GM21390 (cell line): Measurements from ENCODE around the gene SURF1.
"Not testable (repeated sequence)": the region's sequence is repeated elsewhere in the genome, so short reads cannot be mapped to it uniquely, and the experiment has no call there.

Experiments
- ATAC-seq: cut with Tn5 transposase; IDR thresholded peaks from one replicate; pipeline ENCODE4 v1.9.1; 2021; ENCODE audit not compliant: unreplicated experiment

The SURF1 gene

DNA sequence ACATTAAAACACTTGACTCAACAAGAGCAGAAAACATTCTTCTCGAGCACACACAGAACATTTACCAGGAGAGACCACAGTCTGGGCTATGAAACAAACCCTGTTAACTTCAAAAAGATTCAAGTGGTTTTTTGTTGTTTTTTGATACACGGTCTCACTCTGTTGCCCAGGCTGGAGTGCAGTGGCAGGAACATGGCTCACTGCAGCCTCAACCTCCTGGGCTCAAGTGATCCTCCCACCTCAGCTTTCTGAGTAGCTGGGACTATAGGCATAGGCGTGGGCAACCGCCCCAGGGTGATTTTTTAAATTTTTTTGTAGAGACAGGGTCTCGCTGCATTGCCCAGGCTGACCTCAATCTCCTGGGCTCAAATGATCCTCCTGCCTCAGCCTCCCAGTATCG lies 29.3 kb downstream of the SURF1 start:
- ATAC-seq = not testable (repeated sequence)

DNA sequence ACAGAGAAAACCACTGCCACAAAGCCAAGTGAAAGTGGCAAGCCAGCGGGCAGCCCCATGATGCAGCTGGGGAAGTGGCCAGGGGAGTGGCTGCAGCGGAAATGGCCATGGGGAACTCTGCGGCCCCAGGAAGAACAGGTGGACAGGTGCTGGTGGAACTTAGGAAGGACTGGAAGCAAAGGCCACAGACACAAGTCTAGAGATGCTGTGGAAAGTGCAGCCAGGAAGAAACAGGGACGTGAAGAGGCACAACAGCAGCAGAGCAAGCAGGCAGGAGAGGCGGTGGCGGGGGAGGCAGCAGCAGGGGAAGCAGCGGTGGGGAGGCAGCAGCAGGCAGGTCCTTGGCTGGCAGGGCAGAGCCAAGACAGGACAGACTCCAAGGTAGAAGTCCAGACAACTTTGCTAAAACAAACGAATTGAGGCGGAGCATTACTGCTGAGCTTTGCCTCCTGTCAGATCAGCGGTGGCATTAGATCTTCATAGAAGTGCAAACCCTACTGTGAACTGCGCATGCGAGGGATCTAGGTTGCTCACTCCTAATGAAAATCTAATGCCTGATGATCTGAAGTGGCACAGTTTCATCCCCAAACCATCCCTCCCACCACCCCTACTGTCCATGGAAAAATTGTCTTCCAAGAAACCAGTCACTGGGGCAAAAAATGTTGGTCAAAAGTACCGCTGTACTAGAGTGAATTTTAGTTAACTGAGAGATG lies 32.1 kb downstream of the SURF1 start:
- no peak for ATAC-seq

DNA sequence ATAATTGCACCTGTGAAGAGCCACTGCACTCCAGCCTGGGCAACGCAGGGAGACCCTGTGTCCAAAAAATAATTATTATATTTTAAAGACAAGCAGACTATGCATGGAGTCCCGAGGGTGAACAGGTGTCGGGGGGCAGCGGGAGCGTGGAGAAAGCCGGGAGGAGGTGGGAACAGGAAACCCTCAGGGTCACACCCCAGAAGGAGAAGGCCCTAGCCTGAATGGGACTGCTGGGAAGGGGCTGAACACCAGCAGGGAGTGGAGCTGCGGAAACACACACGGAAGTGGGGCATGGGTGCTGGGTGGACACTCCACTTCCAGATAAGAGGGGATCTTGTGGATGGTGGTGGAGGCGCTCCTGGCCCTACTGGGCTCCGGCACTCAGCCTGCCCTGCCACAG lies 33.1 kb downstream of the SURF1 start:
- no peak for ATAC-seq

DNA sequence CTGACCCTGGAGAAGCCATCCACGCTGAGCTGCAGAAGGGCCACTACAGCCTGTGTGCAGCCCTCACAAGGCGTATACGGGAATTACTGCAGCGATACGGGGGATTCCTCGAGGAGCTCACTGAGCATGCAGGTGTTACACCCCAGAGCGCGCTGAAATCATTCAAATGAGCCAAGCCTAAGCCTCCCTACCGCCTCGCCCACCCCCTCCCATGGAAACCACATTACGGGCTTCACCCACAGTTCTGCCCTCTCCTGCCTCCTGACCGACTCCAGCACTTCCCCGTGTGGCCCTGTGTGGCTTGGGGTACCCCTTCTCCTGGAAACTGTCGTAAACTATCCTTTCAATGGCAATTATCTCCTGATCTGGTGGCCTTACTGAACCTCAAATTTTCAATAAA lies 33.6 kb downstream of the SURF1 start:
- no peak for ATAC-seq

DNA sequence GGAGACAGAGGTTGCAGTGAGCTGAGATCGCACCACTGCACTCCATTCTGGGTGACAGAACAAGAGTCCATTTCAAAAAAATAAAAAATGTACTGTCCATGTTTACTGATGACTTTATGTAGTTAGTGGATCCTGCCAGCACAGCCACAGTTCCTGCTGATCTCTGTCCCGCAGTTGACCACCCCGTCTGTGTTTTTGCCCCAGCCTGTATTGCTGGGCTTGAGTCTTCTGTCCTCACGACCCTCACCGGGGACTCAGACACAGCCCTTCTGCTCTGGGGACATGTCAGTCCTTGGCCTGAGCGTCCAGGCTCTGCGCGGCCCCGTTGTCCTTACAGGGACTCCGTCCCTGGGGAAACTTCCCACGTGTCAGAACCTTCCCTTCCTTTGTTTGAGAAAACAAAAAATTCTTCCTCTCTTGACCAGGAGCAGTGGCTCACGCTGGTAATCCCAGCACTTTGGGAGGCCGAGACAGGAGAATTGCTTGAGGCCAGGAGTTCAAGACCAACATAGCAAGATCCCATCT lies 34.8 kb downstream of the SURF1 start:
- no peak for ATAC-seq

DNA sequence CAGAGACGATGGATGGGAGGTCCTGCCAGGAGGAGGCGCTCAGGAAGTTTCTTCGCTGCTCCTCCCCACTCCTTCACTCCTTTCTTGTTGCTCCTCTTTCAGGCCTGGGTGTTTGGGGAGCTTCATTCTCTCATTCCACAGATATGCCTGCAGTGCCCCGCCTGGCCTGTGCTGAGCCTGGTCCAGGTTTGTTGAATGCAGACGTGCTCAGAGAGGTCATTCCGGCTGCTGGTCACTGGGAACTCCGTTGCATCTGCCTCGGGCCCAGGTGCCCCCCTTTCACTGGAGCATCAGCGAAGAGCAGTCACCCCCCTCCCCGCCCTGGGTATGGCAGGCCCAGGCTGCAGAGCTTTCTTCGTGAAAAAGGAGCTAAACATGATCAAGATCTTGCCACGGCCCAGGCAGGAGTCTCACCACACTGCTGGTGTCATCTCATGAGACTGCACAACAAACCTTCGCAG lies 35.8 kb downstream of the SURF1 start:
- no peak for ATAC-seq

DNA sequence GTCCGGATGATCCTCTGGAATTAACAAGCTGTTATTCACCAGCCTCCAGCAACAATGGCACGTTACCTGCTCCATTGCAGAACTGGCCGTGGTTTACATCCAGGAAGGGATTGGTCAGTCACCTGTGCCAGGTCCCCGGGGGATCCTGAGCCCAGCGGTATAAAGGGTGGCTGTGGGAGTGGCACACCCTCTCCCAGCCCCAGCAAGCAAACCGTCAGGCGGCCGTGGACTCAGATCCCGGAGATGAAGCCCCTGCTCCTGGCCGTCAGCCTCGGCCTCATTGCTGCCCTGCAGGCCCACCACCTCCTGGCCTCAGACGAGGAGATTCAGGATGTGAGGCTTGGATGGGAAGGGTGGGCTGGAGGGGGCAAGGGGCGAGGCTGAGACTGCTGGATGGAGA lies 38.7 kb downstream of the SURF1 start:
- ATAC-seq = not testable (repeated sequence)

DNA sequence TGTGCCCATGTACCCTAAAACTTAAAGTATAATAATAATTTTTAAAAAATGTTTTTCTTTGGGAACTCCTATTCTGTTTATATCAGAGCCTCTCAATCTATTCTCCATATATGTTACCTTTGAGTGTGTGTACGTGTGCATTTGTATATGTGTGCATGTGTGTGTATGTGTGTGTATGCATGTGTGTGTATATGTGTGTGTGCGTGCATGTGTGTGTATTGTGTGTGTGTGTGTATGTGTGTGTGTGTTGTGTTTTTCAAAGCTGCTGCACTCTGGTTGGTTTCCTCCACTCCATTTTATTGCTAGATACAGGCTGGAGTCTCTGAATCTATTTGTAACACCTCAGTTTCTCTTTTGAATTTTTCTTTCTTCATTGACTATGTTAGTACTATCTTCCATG lies 40.3 kb downstream of the SURF1 start:
- ATAC-seq = no peak

DNA sequence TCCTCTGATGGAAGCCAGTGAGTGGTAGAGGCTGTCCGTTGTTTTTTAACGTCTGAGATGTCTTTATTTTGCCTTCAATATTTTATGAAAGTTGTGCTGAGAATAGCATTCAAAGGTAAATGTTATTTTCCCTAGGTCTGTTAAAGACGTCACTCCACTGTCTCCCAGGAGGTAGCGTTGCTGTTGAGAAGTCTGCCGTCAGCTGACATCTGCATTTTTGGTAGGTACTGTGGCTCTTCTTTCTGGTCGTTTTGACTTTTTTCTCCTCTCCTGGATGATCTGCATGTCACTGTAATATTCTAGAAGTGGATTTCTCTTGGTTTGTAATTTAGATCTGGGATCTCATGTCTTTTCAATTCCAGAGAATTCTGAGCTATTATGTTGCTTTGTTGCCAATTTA lies 46.7 kb downstream of the SURF1 start:
- ATAC-seq = no peak

DNA sequence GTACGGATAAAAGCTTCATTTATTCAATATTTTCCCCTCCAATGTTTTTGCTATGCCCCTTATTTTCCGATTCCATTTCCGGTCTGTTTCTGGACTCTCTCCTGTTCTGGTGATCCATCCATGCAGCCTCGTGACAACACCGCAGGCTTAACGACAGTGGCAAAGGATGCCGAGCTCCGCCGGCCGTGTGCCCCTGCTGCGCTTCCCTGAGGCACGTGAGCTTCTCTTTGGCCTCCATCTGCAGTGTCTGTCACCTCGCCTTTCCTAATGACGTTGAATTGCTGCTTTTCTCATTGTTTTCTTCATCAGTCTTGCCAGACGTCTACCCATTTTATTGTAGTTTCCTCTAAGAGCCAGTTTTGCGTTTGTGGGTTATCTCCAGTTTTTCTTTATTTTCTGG lies 49.0 kb downstream of the SURF1 start:
- no peak for ATAC-seq

DNA sequence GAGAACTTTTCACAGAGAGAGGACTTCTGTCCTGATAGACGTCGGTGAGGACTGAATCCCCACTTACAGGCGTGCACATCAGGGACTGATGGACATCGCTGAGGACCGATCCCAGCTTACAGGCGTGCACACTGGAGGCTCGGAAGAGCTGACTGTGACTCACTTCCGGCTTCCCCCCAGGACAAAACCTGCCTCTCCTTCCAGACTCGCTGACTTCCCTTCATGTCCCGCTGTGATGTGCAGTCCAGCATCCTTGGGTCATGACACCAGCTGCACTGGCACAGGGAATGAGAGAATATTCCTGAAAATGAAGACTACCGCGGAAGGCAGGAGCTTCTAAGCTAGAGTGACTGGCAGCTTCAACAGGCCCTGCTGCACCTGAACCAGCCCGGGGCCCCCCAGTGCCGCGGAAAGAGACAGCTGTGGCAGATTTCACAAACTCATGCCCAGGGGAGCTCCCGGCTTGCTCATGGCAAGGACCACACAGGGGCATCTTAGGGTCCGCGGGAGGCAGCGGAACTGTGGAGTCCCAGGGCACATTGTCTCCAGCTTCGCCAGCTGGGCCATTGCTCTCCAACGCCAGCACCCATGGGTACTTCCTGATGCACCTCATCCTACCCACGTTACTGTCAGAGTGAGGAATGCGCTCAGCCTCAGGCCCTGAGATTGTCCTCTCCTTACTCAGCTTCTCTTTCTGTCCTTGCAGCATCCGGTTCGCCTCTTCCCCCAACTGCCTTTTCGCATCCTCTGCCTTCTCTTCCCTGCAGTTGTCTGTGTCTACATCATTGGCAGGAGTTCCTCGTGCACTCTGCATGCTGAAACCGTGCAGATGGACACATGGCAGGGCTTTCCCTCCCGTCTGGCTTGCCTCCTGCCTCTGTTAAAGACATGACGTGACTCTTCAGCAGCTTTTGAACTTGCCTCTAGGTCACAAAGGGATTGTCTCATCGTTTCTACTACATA lies 49.8 kb downstream of the SURF1 start:
- no peak for ATAC-seq

DNA sequence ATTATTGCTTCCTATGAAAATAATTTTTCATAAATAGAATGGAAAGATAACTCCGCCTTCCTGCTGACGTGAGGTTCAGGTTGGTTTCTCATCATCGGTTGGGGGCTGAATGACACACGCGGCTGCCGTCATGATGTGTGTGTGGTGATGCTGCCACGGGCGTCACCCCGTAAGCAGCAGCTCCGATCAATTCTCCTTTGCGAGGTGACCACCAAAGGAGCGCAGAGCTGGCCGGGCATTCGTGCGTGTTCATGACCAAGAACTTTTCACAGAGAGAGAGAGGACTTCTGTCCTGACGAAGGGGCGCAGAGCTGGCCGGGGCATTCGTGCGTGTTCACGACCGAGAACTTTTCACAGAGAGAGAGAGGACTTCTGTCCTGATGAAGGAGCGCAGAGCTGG lies 50.6 kb downstream of the SURF1 start:
- no peak for ATAC-seq

DNA sequence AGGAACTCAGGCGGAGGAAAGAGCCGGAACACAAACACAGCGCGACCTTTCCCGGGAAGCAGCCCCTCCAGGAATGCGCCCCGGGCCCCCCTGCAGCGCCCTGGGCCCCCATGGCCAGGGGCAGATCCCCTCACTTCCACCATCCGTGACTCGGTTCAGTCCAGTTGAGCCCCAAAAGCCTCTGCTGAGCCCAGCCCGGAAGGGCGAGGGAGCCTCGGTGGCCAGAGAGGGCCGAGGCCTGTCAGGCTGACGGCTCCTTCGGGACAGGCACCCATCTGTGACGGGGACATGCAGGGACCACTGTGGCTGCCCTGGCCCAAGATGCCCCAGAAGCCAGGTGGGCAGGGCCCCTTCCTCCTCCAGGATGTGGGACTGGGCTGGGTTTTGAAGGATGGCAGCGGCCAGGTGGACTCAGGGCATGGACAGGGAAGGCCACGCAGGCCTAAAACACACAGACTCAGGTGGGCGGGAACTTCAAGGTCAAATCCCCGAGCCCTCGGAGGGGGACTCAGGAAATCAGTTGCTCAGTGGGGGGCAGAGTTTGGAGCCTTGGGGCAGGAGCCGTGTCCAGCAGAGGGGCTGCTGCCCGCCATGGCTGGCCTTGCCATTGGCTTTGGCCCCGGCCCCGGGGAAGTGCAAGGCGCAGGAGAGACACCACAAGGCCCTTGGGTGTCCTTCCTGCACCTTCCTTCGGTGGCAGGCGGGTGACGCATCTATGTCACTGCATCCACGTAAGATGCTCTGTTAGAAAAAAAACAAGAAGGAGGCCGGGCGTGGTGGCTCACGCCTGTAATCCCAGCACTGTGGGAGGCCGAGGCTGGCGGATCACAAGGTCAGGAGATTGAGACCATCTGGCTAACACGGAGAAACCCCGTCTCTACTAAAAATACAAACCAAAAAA lies 51.6 kb downstream of the SURF1 start:
- ATAC-seq = no peak

DNA sequence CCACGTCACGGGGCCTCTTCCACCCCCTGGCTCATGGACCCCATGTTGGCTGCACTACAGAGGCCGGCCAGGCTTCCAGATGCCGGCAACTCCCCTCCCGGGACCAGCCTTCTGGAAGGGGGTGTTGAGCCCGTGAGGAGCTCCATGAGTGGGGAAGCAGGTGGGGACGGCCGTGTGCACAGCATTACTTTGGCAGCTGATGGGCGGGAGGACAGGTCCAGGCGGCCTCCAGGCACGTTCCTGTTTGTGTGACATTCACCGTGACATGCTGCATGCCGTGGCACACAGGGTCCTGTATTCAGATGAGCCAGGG lies 52.2 kb downstream of the SURF1 start:
- ATAC-seq = no peak

DNA sequence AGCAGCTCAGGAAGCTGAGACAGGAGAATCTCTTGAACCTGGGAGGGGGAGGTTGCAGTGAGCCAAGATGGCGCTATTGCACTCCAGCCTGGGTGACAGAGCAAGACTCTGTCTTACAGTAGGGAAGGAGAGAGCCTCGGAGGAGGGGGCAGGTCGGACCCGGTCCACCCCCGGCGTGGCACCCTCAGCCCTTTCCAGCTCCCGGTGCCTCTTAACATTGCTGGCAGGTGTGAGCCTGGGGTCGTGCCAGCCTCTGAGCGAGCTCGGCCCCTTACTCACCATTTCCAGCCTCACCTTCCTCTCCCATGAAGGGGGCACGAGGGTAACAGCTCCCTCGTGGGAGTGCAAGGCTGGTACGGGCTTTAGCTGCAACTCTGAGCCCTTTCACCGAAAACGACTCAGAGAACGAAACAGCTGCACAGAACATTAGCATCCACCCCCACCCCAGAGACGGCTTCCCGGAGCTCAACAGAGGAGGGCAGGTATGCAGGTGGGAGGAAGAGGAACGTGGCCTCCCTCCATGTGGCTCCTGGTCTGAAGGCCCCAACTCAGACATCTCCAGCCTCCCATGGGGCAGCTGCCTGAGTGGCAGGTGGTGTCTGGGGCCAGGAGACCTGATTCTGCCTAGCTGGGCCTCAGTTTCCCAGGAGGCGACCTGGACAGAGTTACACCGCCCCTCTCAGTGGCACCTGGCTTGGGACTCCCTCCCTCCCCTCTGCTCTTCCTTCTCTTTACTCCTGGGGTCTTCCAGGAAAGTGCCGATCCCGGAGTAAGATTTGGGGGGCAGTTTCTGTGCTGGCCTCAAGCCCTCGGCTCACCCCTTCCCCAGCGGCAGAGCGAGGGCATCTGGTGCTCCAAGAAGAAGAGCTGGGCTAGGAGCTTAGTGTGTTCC lies 52.8 kb downstream of the SURF1 start:
- no peak for ATAC-seq
